ENCODE measurements around the gene SNX11. TPM values are rescaled to one million over a fixed set of nuclear protein-coding genes. Genes with fewer than 3 reads are reported as not detected.

Gene SNX11
- total and polyA plus RNA-seq, 9 of the 15 experiments (the other 6 are each of a cell fraction or from before 2014, with no cell fraction given) = 12.4 to 24.0 (median 16.8) TPM

DNA sequence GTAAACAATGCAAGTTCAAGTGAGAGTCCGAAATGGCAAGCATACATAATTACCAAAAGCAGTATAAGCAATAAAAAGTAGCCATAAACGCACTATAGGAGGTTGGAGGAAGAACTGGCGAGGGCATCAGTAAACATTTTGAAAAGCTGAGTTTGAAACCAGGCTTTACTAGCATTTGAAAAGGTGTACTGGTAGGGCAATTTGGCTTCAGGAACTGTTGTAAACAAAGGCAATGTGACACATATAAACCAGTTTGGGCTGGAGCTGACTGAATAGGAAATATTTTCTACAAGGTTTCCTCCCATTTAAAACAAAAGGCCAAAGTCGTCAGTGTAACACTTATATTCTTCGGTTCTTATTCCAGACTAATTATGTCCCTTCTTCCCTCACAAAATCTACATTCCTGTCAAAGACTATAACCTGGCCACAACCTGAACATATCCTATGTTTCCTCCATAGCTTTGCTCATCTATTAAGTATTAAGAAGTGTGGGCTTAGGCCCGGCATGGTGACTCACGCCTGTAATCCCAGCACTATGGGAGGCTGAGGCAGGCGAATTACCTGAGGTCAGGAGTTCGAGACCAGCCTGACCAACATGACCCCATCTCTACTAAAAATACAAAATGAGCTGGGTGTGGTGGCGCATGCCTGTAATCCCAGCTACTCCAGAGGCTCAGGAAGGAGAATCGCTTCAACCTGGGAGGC, 14.1 kb upstream of the SNX11 start (continued):
- TF ChIP-seq, protein P1, sequence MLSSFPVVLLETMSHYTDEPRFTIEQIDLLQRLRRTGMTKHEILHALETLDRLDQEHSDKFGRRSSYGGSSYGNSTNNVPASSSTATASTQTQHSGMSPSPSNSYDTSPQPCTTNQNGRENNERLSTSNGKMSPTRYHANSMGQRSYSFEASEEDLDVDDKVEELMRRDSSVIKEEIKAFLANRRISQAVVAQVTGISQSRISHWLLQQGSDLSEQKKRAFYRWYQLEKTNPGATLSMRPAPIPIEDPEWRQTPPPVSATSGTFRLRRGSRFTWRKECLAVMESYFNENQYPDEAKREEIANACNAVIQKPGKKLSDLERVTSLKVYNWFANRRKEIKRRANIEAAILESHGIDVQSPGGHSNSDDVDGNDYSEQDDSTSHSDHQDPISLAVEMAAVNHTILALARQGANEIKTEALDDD (IDR thresholded peaks at IDR 0.05) = no peak
- TF ChIP-seq POLR2A (conservative IDR thresholded peaks at IDR 0.05) = no peak
- TF ChIP-seq CCNT2 (IDR thresholded peaks at IDR 0.05; ENCODE audit: borderline replicate concordance, extremely low read depth, insufficient read length, low read depth, low read length) = no peak
- TF ChIP-seq, protein P2, sequence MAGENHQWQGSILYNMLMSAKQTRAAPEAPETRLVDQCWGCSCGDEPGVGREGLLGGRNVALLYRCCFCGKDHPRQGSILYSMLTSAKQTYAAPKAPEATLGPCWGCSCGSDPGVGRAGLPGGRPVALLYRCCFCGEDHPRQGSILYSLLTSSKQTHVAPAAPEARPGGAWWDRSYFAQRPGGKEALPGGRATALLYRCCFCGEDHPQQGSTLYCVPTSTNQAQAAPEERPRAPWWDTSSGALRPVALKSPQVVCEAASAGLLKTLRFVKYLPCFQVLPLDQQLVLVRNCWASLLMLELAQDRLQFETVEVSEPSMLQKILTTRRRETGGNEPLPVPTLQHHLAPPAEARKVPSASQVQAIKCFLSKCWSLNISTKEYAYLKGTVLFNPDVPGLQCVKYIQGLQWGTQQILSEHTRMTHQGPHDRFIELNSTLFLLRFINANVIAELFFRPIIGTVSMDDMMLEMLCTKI (IDR thresholded peaks at IDR 0.05; ENCODE audit: partially characterized antibody) = no peak
- no peak for TF ChIP-seq ZNF165 (CRISPR knock-in tag; IDR thresholded peaks at IDR 0.05; ENCODE audit: borderline replicate concordance)

DNA sequence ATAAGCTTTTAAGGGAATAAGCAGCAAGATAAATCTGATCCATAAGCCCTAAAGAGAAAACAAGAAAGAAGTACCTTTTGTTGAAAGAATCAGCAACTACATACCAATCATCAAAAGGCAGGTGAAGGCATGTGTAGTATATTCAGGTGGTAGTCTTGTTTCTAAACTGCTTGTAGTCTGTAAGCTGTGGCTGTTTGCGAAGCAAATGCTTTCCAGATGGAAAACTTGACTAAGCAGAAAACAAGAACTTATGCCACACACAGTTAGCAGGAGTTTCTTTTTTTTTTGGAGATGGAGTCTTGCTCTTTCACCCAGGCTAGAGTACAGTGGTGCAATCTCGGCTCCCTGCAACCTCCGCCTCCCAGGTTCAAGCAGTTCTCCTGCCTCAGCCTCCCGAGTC, 12.0 kb upstream of the SNX11 start:
- Histone ChIP-seq H3K27ac (ENCODE audit: extremely low read depth, low read depth, low read length) (no peak overlapping the region), H3K79me2 (ENCODE audit: control insufficient read depth, insufficient read depth, low read length) (peaks cover 57% of the 10 kb centered on the region), H3K9ac (ENCODE audit: insufficient read depth in 1 of 2, low read depth in 2 of 2, low read length in 2 of 2) (no peak overlapping the region), H4K20me1 (replicated peaks; ENCODE audit: control insufficient read depth, insufficient read depth, low read length) (no peaks in the 10 kb centered on the region), H3K4me2 (ENCODE audit: insufficient read depth, low read length) (no peak overlapping the region), H3K4me1 (replicated peaks in 1 of 2; ENCODE audit: control insufficient read depth in 2 of 2, insufficient read depth in 2 of 2, low read length in 2 of 2) (peaks cover 3 to 11% of the 10 kb centered on the region in 2 experiments; a peak in 2 of 5 replicates), H2AFZ (ENCODE audit: low read depth, low read length) (no peak overlapping the region), H3K9me3 (replicated peaks; ENCODE audit: control insufficient read depth, insufficient read depth, low read depth, low read length) (no peaks in the 10 kb centered on the region), H3K4me3 (no peak overlapping the region), H3K36me3 (ENCODE audit: control insufficient read depth, insufficient read depth, low read length) (peaks cover 20% of the 10 kb centered on the region; the same call in 1 of the 3 replicates), H3K27me3 (ENCODE audit: control insufficient read depth in 2 of 2, insufficient read depth in 2 of 2, low read length in 2 of 2) (no peaks in the 10 kb centered on the region), H3K9me1 (ENCODE audit: control insufficient read depth, insufficient read depth, low read length) (no peaks in the 10 kb centered on the region)
- BruUV-seq (replicated peaks) = no TSS peak
- no peak for DNase-seq (ENCODE audit: extremely low read depth in 1 of 4, low spot score in 3 of 4)
- ChIA-PET POLR2A (interaction anchor here (0.6 to 1.0 kb wide), 4 partner anchors 10 to 483 kb away, joined by 3 to 4 read pairs (median 3); no protein-coding TSS in a partner anchor), CTCF (ENCODE audit: low intra/inter-chr PET ratio) (no interaction called here)
- no peak for FAIRE-seq
- TF ChIP-seq SRSF9 (IDR thresholded peaks at IDR 0.05; ENCODE audit: borderline replicate concordance, low read depth, low read length) = no peak
- no peak for TF ChIP-seq ZNF121 (CRISPR knock-in tag; conservative IDR thresholded peaks at IDR 0.05)
- TF ChIP-seq, protein P3, sequence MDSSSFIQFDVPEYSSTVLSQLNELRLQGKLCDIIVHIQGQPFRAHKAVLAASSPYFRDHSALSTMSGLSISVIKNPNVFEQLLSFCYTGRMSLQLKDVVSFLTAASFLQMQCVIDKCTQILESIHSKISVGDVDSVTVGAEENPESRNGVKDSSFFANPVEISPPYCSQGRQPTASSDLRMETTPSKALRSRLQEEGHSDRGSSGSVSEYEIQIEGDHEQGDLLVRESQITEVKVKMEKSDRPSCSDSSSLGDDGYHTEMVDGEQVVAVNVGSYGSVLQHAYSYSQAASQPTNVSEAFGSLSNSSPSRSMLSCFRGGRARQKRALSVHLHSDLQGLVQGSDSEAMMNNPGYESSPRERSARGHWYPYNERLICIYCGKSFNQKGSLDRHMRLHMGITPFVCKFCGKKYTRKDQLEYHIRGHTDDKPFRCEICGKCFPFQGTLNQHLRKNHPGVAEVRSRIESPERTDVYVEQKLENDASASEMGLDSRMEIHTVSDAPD (CRISPR knock-in tag; IDR thresholded peaks at IDR 0.05) = no peak
- no peak for TF ChIP-seq HDGF (IDR thresholded peaks at IDR 0.05)
- 83% methylated on average over 2 of the region's 4 CpGs for WGBS (ENCODE audit: insufficient coverage, low coverage, missing lambda C conversion rate)
- no peak for ATAC-seq
- intact Hi-C loops (cut with micrococcal nuclease) (no loop called here), in situ Hi-C loops (cut with MboI) (no loop called here)

Data from K562 (cell line).